Fibroblast of peridontal ligament (primary cell): ENCODE measurements around the gene KY.
A peak's percentile ranks its signal among the peaks of the same experiment; 100 is the strongest.

Source experiments
- DNase-seq: peaks from one replicate; pipeline ENCODE4 v3.0.0-alpha.2; 2010; ENCODE audit errors: extremely low read depth

The KY gene

GRCh38 chr3:134650431-134651346, at the start of gene KY:
Gene KY (minus strand): TSS chr3:134651022. CDS start chr3:134650960, 62 bp downstream.
- DNase-seq: peak; percentile 49

DNA sequence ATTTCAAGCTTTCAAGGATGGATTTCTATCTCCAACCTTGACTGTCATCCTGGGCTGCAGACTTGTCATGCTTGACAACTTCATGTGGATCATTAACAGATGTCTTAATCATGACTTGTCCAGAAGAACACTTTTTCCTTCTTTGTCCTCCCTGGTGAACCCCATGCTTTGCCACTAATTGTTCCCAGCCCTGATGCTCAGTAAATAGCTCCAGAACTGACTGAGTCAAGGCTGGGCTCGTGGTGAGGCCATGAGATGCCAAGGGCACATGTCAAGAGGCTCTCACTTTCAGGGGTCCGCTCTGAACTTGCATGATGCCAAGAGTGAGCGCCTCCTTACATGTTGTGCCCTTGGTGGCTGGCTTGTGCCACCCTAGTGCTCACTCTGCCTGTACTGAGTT, 48.9 kb upstream of the KY start:
- DNase-seq: no peak

DNA sequence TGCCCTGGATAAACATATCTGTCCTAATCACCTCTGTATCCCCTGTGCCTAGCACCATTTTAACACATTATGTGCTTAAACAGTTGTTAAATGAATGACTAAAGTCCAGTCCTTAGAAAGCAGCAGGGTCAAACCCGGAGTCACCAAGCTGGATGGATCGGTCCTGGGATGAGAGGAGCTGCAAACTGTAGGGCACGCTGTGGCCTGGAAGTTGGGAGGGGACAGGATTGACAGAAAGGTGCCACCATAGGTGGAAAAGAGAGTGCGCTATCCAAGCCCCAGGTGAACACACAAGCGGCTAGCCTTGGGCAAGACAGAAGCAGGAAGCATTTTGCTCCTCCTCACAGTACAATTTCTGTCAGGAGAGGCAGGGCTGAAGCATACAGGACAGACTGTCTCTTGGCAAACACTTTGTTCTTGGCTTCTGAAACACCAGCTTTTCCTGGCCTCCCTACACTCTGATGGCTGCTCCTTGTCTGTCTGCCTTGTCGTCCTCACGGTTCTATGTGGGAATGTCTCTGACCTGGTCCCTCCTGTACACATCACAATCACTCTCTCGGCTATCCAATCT, 48.4 kb upstream of the KY start:
- no peak for DNase-seq

GRCh38 chr3:134697830-134698689, 47.2 kb upstream of the KY start:
- no peak for DNase-seq

DNA sequence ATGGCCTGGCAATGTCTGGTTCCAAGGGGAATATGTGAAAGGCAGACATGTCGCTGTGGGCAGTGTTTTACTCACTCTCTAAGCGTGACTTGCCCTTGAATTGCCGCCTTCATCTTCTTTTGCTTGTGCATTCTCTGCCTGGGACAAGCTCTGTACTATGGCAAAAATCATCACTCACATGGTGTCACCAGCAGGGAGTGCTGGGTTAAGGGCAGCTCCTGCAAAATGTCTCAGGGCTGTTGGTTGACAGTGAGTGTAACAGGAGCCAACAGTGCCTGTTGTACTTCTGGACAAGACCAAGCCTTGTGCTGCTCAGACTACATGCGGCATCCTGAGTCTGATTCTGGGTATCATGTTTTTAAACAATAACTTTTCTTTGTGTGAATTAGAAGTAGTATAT, 45.3 kb upstream of the KY start:
- no peak for DNase-seq

GRCh38 chr3:134694946-134695543, 44.2 kb upstream of the KY start:
- DNase-seq: no peak

- DNase-seq: no peak
Observed at GRCh38 chr3:134694466-134694865, 43.6 kb upstream of the KY start.

- DNase-seq: no peak
Observed at GRCh38 chr3:134693804-134694203, 43.0 kb upstream of the KY start.

DNA sequence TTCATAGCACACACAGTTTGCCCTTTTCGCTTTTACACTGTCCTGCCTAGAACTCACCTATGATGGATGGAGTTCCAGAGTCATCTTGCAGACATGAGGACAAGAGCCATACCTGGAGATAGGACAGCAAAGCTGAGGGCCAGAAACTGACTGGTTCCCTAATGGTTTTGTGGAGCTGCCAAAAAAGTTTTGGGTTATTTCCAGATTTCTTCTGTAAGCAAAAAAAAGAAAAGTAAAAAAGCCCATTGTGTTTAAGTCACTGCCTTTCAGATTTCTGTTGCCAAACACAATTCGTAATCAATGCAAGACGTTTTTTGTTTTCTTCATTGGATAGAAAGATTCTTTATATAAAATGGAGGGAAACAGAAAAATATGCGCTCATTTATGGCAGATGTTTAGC, 42.4 kb upstream of the KY start:
- peak; percentile 57 for DNase-seq

- DNase-seq: peak; percentile 29
Observed at GRCh38 chr3:134690226-134690625, 39.4 kb upstream of the KY start.

GRCh38 chr3:134687642-134688041, 36.8 kb upstream of the KY start:
- no peak for DNase-seq

DNA sequence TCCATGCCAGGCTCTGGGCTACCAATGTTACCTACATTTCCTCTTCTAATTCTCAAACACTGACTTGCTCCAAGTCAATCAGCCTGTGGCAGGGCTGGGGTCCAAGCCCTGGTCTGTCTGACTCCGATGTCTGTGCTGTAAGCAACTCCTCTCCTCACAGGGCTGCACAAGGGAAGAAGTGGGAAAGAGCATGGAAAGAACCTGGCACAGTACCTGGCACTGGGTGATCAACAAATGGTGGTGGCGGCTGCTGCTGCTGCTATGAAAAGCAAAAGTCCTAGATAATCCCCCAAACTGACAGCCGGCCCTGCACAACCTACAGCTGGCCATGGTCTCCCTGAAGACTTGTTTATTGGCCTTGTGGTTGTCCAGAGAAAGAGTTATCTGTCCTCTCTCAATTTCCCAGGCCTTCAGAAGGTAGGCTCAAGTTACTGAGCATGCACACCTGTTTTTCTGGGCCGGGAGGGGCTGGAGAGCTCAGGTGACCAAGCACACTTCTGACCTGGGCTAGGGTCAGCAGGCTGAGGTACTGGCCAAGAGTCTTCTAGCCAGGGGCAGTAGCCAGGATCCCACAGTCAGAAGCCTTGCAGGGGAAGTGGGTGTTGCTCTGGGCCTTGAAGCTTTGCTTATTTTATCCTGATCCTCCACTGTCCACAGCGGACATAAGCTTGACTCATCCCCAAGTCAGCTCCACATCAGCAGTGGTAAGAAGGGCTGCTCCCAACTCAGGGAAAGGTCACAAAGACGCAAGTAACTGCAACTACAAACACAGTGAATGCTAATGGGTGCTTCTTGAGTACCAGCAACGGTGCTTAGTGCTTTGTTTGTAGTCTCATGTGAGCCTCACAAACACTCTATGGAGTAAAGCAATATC, 35.3 kb upstream of the KY start:
- peak; percentile 87 for DNase-seq

- DNase-seq: no peak
Observed at GRCh38 chr3:134682196-134682880, 31.5 kb upstream of the KY start.

DNA sequence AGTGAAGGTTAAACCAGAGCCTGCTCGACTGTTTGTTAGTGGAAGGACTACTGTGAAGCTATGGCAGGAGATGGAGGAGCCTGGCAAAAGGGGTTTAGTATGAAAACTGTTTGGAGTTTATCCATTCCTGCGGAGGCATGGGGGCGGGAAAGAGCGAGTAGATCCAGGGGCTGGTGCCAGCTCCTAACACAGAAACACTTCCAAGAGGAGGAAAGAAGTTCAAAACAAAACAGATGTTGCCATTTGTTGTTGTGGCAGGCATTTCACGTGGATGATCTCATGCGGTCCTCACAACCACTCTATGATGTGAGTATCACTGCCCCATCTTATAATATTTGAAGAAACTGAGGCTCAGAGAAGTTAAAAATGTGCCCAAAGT, 30.7 kb upstream of the KY start:
- no peak for DNase-seq

- DNase-seq: no peak
Observed at GRCh38 chr3:134680796-134681521, 30.1 kb upstream of the KY start.

DNA sequence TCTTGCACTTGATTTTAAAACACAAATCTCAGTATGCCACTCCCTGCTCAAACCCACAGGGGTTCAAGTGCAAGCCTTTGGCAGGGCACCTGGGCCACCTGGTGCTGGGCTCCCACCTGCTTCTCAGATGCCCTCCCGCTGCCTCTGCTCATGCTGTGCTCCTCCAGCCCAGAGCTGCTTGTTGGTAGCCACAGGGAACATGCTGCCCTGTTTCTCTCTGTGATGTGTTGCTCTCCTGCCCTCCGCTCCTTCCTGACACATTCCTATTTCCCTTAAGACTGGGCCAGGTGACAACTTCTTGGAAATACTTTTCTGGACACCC, 27.1 kb upstream of the KY start:
- no peak for DNase-seq

GRCh38 chr3:134677196-134677986, 26.6 kb upstream of the KY start:
- no peak for DNase-seq

GRCh38 chr3:134675726-134676256, 25.0 kb upstream of the KY start:
- no peak for DNase-seq

DNA sequence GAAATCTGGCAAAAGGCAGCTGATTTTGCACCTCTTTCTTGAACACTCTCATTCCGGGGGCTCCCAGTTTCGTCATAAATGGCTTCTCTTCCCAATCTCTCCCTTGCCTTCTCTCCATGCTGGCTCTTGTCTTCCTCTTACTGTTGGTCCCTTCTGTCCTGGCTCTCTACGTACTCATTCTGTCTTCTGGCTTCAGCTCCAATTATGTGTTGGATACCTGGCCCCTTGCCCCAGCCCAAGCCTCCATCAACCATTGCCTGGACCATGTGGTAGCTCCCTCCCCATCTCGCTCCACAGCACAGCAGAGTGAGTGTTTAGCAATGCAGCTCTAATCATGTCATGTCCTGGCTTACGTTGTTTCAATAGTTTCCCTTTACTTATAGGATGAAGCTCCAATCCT, 21.7 kb upstream of the KY start:
- no peak for DNase-seq
